ENCODE measurements around the gene GMPPB.

Gene GMPPB

GRCh38 chr3:49722896-49723295 is 855 bp downstream of the GMPPB start:
- Histone ChIP-seq H3K9me3 (ENCODE audit: control insufficient read depth, low read length) (no peaks in the 10 kb centered on the region), H3K27ac (peak overlapping the region; percentile 62), H3K79me2 (no peaks in the 10 kb centered on the region), H3K4me3 (ENCODE audit: low read depth, low read length) (peak overlapping the region; percentile 95), H3K36me3 (ENCODE audit: control insufficient read depth, insufficient read depth, low read length) (no peaks in the 10 kb centered on the region), H3K27me3 (ENCODE audit: control insufficient read depth, insufficient read depth, low read length) (no peaks in the 10 kb centered on the region), H2AFZ (peak overlapping the region; percentile 81), H3K4me2 (ENCODE audit: low read length) (peak overlapping the region; percentile 100), H3K4me1 (peaks cover 11% of the 10 kb centered on the region), H3K9ac (no peak overlapping the region)
- TF ChIP-seq, protein P1, sequence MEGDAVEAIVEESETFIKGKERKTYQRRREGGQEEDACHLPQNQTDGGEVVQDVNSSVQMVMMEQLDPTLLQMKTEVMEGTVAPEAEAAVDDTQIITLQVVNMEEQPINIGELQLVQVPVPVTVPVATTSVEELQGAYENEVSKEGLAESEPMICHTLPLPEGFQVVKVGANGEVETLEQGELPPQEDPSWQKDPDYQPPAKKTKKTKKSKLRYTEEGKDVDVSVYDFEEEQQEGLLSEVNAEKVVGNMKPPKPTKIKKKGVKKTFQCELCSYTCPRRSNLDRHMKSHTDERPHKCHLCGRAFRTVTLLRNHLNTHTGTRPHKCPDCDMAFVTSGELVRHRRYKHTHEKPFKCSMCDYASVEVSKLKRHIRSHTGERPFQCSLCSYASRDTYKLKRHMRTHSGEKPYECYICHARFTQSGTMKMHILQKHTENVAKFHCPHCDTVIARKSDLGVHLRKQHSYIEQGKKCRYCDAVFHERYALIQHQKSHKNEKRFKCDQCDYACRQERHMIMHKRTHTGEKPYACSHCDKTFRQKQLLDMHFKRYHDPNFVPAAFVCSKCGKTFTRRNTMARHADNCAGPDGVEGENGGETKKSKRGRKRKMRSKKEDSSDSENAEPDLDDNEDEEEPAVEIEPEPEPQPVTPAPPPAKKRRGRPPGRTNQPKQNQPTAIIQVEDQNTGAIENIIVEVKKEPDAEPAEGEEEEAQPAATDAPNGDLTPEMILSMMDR (IDR thresholded peaks at IDR 0.05), result no peak

DNA sequence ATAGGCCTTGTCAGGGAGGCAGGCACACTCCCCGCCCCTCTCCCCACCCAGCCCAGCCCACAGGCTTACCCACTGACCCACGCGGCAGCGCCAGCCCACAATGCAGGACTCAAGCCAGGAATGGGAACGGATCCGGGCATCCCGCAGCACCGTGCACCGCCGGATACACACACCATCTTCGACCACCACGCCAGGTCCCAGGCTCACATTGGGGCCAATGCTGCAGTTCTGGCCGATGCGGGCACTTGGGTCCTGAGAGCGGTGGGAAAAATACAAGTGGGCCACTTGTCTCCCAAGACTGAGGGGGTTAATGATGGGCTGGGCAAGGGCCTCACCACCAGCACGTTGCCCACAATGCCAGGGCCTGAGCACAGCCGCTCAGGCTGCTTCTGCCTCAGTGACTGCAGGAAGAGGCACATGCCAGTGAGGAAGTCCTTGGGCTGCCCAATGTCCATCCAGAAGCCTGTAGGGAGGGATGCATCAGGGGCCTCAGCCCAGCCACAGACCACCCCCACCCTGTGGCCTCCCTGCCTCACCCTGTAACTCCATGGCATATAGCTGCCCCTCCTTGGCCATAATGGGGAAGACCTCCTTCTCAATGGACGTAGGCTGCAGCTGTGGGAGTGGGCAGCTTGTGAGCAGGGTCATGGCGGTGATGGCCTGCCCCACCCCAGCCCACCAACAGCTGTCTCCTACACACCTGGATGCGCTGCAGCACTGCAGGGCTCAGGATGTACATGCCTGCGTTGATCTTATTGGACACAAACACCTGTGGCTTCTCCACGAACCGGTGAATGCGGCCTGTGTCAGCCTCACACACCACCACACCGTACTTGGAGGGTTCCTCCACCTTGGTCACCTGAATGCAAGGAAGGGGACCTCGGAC is 1.6 kb downstream of the GMPPB start:
- no peak overlapping the region for H3K4me3 ChIP-seq (ENCODE audit: low read depth, low read length)
- no peaks in the 10 kb centered on the region for H3K9me3 ChIP-seq (ENCODE audit: control insufficient read depth, low read length)
- peaks cover 11% of the 10 kb centered on the region for H3K4me1 ChIP-seq
- TF ChIP-seq, protein P1 (IDR thresholded peaks at IDR 0.05), result no peak
- no peaks in the 10 kb centered on the region for H3K79me2 ChIP-seq
- no peak overlapping the region for H3K27ac ChIP-seq
- no peak overlapping the region for H3K9ac ChIP-seq
- no peak overlapping the region for H3K4me2 ChIP-seq (ENCODE audit: low read length)
- no peaks in the 10 kb centered on the region for H3K36me3 ChIP-seq (ENCODE audit: control insufficient read depth, insufficient read depth, low read length)
- H2AFZ ChIP-seq, result no peak overlapping the region
- no peaks in the 10 kb centered on the region for H3K27me3 ChIP-seq (ENCODE audit: control insufficient read depth, insufficient read depth, low read length)

DNA sequence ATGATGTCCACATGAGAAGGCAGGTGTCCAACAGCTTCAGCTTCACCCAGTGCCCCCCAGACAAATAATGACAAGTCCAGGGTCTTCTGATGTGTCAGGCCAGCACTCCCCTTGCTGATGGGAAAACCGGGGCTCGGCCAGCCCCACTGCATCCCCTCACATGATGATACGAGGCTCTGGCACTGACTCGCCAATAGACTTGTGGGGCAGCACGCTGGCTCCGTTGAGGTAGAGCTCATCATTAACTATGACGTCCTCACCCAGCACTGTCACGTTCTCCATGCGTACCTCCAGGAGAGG is 2.2 kb downstream of the GMPPB start:
- Histone ChIP-seq H3K27me3 (ENCODE audit: control insufficient read depth, insufficient read depth, low read length) (no peaks in the 10 kb centered on the region), H3K79me2 (no peaks in the 10 kb centered on the region), H3K36me3 (ENCODE audit: control insufficient read depth, insufficient read depth, low read length) (no peaks in the 10 kb centered on the region)

GRCh38 chr3:49720855-49721595 is 2.7 kb downstream of the GMPPB start:
- Histone ChIP-seq H3K36me3 (ENCODE audit: control insufficient read depth, insufficient read depth, low read length) (no peaks in the 10 kb centered on the region), H3K4me1 (peaks cover 13% of the 10 kb centered on the region)
- TF ChIP-seq, protein P1 (IDR thresholded peaks at IDR 0.05), result no peak

More for the DNA sequence above, 2.2 kb downstream of the GMPPB start:
- Histone ChIP-seq H3K27ac (no peak overlapping the region), H3K4me2 (ENCODE audit: low read length) (no peak overlapping the region), H3K9ac (no peak overlapping the region), H3K9me3 (ENCODE audit: control insufficient read depth, low read length) (no peaks in the 10 kb centered on the region), H3K4me3 (ENCODE audit: low read depth, low read length) (no peak overlapping the region), H3K4me1 (peaks cover 11% of the 10 kb centered on the region), H2AFZ (no peak overlapping the region)
- TF ChIP-seq, protein P1 (IDR thresholded peaks at IDR 0.05), result no peak

More at GRCh38 chr3:49720855-49721595, 2.7 kb downstream of the GMPPB start:
- H3K79me2 ChIP-seq, result no peaks in the 10 kb centered on the region
- H3K27me3 ChIP-seq (ENCODE audit: control insufficient read depth, insufficient read depth, low read length), result no peaks in the 10 kb centered on the region
- H3K9ac ChIP-seq, result no peak overlapping the region
- no peak overlapping the region for H2AFZ ChIP-seq
- no peak overlapping the region for H3K4me2 ChIP-seq (ENCODE audit: low read length)
- no peaks in the 10 kb centered on the region for H3K9me3 ChIP-seq (ENCODE audit: control insufficient read depth, low read length)
- no peak overlapping the region for H3K27ac ChIP-seq
- no peak overlapping the region for H3K4me3 ChIP-seq (ENCODE audit: low read depth, low read length)
